HAP-1 (cell line): ENCODE data around the gene KTN1.

Experiments
- DNase-seq, 2 experiments: peaks; one replicate each; pipeline ENCODE4 v3.0.0-alpha.2; 2016 to 2020; ENCODE audit warnings: low spot score in 2 of 2
- H3K27me3 ChIP-seq: fragments of 250-450 bp; sonication (Bioruptor Pico); 2 replicates; pipeline ENCODE4 v1.5.1; 2020; ENCODE audit warnings: low read depth, mild to moderate bottlenecking, moderate library complexity
- H3K36me3 ChIP-seq: fragments of 250-450 bp; sonication (Bioruptor Pico); replicated peaks from 2 replicates; pipeline ENCODE4 v1.5.1; 2020; ENCODE audit warnings: mild to moderate bottlenecking
- H3K4me1 ChIP-seq: fragments of 250-450 bp; sonication (Bioruptor Pico); 2 replicates; pipeline ENCODE4 v1.5.1; 2020; ENCODE audit warnings: mild to moderate bottlenecking
- H3K4me3 ChIP-seq: fragments of 250-450 bp; sonication (Bioruptor Pico); 2 replicates; pipeline ENCODE4 v1.5.1; 2020; ENCODE audit warnings: mild to moderate bottlenecking, moderate library complexity
- H3K9me3 ChIP-seq: fragments of 250-450 bp; sonication (Bioruptor Pico); 2 replicates; pipeline ENCODE4 v1.5.1; 2020; ENCODE audit warnings: mild to moderate bottlenecking, moderate library complexity
- in situ Hi-C: fragments of 300-500 bp; cut with MboI; formaldehyde crosslinking; loops from 3 replicates; pipeline ENCODE4 v1.14.3; 2020; ENCODE audit warnings: low sequenced_read_pairs, inconsistent platforms, mixed read lengths

The KTN1 gene

GRCh38 chr14:55707365-55707804 lies 127.4 kb downstream of the KTN1 start:
- DNase-seq = peak in 1 of 2 experiments; percentile 40
- in situ Hi-C loops = loop anchor here (10.0 kb wide), 2 partner anchors 637 to 767 kb away; no protein-coding TSS in a partner anchor

GRCh38 chr14:55710506-55711041 lies 130.6 kb downstream of the KTN1 start:
- Histone ChIP-seq H3K36me3 (no peaks in the 10 kb centered on the region), H3K9me3 (no peaks in the 10 kb centered on the region), H3K4me1 (no peaks in the 10 kb centered on the region; the same call in 1 of the 2 replicates), H3K27me3 (no peaks in the 10 kb centered on the region), H3K4me3 (no peak overlapping the region)
- no peak for DNase-seq
- in situ Hi-C loops = no loop called here

More at GRCh38 chr14:55707365-55707804, 127.4 kb downstream of the KTN1 start:
- Histone ChIP-seq H3K9me3 (no peaks in the 10 kb centered on the region), H3K4me1 (no peaks in the 10 kb centered on the region; the same call in 1 of the 2 replicates), H3K36me3 (no peaks in the 10 kb centered on the region; the same call in 1 of the 2 replicates), H3K27me3 (no peaks in the 10 kb centered on the region), H3K4me3 (no peak overlapping the region)

GRCh38 chr14:55711175-55711811 lies 131.3 kb downstream of the KTN1 start:
- Histone ChIP-seq H3K36me3 (no peaks in the 10 kb centered on the region), H3K9me3 (no peaks in the 10 kb centered on the region), H3K27me3 (no peaks in the 10 kb centered on the region), H3K4me3 (no peak overlapping the region), H3K4me1 (no peaks in the 10 kb centered on the region; the same call in 1 of the 2 replicates)
- in situ Hi-C loops = no loop called here
- DNase-seq = no peak

- Histone ChIP-seq H3K4me1 (no peaks in the 10 kb centered on the region), H3K36me3 (no peaks in the 10 kb centered on the region), H3K9me3 (no peaks in the 10 kb centered on the region), H3K27me3 (no peaks in the 10 kb centered on the region), H3K4me3 (no peak overlapping the region)
- in situ Hi-C loops = no loop called here
- no peak for DNase-seq
Observed at GRCh38 chr14:55712491-55712890, 132.5 kb downstream of the KTN1 start.

GRCh38 chr14:55713486-55713885 lies 133.5 kb downstream of the KTN1 start:
- Histone ChIP-seq H3K4me3 (no peak overlapping the region), H3K9me3 (no peaks in the 10 kb centered on the region), H3K36me3 (no peaks in the 10 kb centered on the region), H3K27me3 (no peaks in the 10 kb centered on the region), H3K4me1 (no peaks in the 10 kb centered on the region)
- in situ Hi-C loops = no loop called here
- peak in 1 of 2 experiments; percentile 17 for DNase-seq

- in situ Hi-C loops = no loop called here
Observed at GRCh38 chr14:55715889-55716288, 135.9 kb downstream of the KTN1 start.

GRCh38 chr14:55717621-55718020 lies 137.6 kb downstream of the KTN1 start:
- Histone ChIP-seq H3K36me3 (no peaks in the 10 kb centered on the region), H3K4me3 (no peak overlapping the region), H3K27me3 (no peaks in the 10 kb centered on the region), H3K9me3 (no peaks in the 10 kb centered on the region), H3K4me1 (no peaks in the 10 kb centered on the region)
- no peak for DNase-seq
- in situ Hi-C loops = no loop called here

More at GRCh38 chr14:55715889-55716288, 135.9 kb downstream of the KTN1 start:
- H3K4me1 ChIP-seq = no peaks in the 10 kb centered on the region
- no peaks in the 10 kb centered on the region for H3K9me3 ChIP-seq
- DNase-seq = no peak
- no peaks in the 10 kb centered on the region for H3K27me3 ChIP-seq
- no peaks in the 10 kb centered on the region for H3K36me3 ChIP-seq
- H3K4me3 ChIP-seq = no peak overlapping the region

- in situ Hi-C loops = no loop called here
Observed at GRCh38 chr14:55718551-55718950, 138.5 kb downstream of the KTN1 start.

GRCh38 chr14:55720796-55721195 lies 140.8 kb downstream of the KTN1 start:
- in situ Hi-C loops = no loop called here
- H3K36me3 ChIP-seq = no peaks in the 10 kb centered on the region
- DNase-seq = no peak
- H3K4me1 ChIP-seq = no peaks in the 10 kb centered on the region
- H3K9me3 ChIP-seq = no peaks in the 10 kb centered on the region
- H3K27me3 ChIP-seq = no peaks in the 10 kb centered on the region
- no peak overlapping the region for H3K4me3 ChIP-seq

More at GRCh38 chr14:55718551-55718950, 138.5 kb downstream of the KTN1 start:
- H3K4me3 ChIP-seq = no peak overlapping the region
- no peaks in the 10 kb centered on the region for H3K4me1 ChIP-seq
- no peaks in the 10 kb centered on the region for H3K9me3 ChIP-seq
- no peaks in the 10 kb centered on the region for H3K27me3 ChIP-seq
- no peak for DNase-seq
- H3K36me3 ChIP-seq = no peaks in the 10 kb centered on the region

- no peak overlapping the region for H3K4me3 ChIP-seq
- no peak for DNase-seq
- no peaks in the 10 kb centered on the region for H3K9me3 ChIP-seq
- H3K4me1 ChIP-seq = no peaks in the 10 kb centered on the region
- in situ Hi-C loops = no loop called here
- no peaks in the 10 kb centered on the region for H3K27me3 ChIP-seq
- H3K36me3 ChIP-seq = no peaks in the 10 kb centered on the region
Observed at GRCh38 chr14:55721353-55721752, 141.3 kb downstream of the KTN1 start.

GRCh38 chr14:55722054-55722453 lies 142.0 kb downstream of the KTN1 start:
- no peak overlapping the region for H3K4me3 ChIP-seq
- no peaks in the 10 kb centered on the region for H3K36me3 ChIP-seq
- no peaks in the 10 kb centered on the region for H3K9me3 ChIP-seq
- no peak for DNase-seq
- no peaks in the 10 kb centered on the region for H3K27me3 ChIP-seq
- in situ Hi-C loops = no loop called here
- no peaks in the 10 kb centered on the region for H3K4me1 ChIP-seq

GRCh38 chr14:55724736-55725135 lies 144.7 kb downstream of the KTN1 start:
- no peaks in the 10 kb centered on the region for H3K36me3 ChIP-seq
- H3K9me3 ChIP-seq = no peaks in the 10 kb centered on the region
- H3K27me3 ChIP-seq = no peaks in the 10 kb centered on the region
- in situ Hi-C loops = no loop called here
- H3K4me3 ChIP-seq = no peak overlapping the region
- H3K4me1 ChIP-seq = no peaks in the 10 kb centered on the region
- DNase-seq = no peak

GRCh38 chr14:55730592-55731310 lies 150.7 kb downstream of the KTN1 start:
- in situ Hi-C loops = loop anchor here (10.0 kb wide), 1 partner anchor 614 kb away; no protein-coding TSS in a partner anchor
- no peak for DNase-seq
- Histone ChIP-seq H3K9me3 (no peaks in the 10 kb centered on the region), H3K4me3 (no peak overlapping the region), H3K27me3 (no peaks in the 10 kb centered on the region), H3K4me1 (peaks cover 11% of the 10 kb centered on the region), H3K36me3 (no peaks in the 10 kb centered on the region)

GRCh38 chr14:55731311-55731872 lies 151.4 kb downstream of the KTN1 start:
- H3K4me3 ChIP-seq = no peak overlapping the region
- H3K4me1 ChIP-seq = peaks cover 11% of the 10 kb centered on the region
- no peaks in the 10 kb centered on the region for H3K9me3 ChIP-seq
- no peaks in the 10 kb centered on the region for H3K36me3 ChIP-seq
- in situ Hi-C loops = loop anchor here (10.0 kb wide), 1 partner anchor 613 kb away; no protein-coding TSS in a partner anchor
- H3K27me3 ChIP-seq = no peaks in the 10 kb centered on the region
- DNase-seq = no peak
